ENCODE measurements around the gene ST6GALNAC3.

The ST6GALNAC3 gene

DNA sequence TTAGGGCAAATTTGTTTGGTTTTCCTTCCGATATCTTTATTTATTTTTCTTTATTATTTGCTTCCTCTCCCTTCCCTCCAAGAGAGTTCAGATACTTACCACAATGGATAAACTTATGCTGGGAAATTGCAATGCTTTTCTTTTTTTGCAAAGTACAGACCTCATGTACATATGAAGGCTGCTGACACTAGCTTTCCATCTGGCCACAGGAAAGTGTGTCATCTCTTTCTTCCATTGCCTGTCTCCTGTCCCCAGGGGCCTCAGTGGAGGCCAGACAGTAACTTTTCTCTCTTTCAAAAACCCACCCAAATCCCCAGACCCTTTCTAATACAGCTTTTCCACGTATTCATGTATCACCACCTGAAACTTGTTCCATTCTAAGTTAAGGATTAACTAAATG is 73.9 kb downstream of the ST6GALNAC3 start:
- Histone ChIP-seq H3K4me1 (ENCODE audit: control insufficient read depth, insufficient read depth, low read length) (no peaks in the 10 kb centered on the region), H3K4me3 (ENCODE audit: insufficient read depth, low read depth, low read length) (no peak overlapping the region), H3K9me3 (ENCODE audit: control insufficient read depth, low read length) (no peaks in the 10 kb centered on the region), H3K36me3 (ENCODE audit: control insufficient read depth, insufficient read depth, low read length) (no peaks in the 10 kb centered on the region), H3K27me3 (ENCODE audit: control insufficient read depth, insufficient read depth, low read length, poor library complexity, severe bottlenecking) (no peaks in the 10 kb centered on the region), H3K27ac (ENCODE audit: insufficient read depth, low read depth, low read length, poor library complexity, severe bottlenecking) (no peak overlapping the region)
- 98 to 100% methylated on average over 1 to 2 of the region's 2 CpGs for WGBS, 2 experiments

DNA sequence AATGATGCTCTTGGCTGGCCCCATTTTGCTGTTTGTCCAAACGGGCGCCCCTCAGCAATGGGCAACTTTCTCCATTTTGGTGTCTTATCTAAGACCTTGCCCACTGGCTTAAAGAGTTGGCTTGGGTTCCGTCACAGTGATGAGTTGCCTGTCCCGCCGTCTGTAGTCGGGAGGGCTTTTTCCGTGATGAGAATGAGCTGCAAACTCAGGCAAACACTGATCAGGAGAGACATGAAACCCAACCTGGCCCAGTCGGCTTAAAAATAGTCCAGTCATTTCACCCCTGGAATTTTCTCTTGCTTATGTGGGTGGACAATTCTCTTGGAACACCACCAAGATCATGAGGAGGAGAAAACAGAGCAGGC is 79.3 kb downstream of the ST6GALNAC3 start:
- no peaks in the 10 kb centered on the region for H3K9me3 ChIP-seq (ENCODE audit: control insufficient read depth, low read length)
- H3K27ac ChIP-seq (ENCODE audit: insufficient read depth, low read depth, low read length, poor library complexity, severe bottlenecking), result no peak overlapping the region
- 84 to 87% methylated on average over 8 of the region's 8 CpGs for whole genome bisulfite sequencing, 2 experiments
- H3K36me3 ChIP-seq (ENCODE audit: control insufficient read depth, insufficient read depth, low read length), result no peaks in the 10 kb centered on the region
- H3K4me1 ChIP-seq (ENCODE audit: control insufficient read depth, insufficient read depth, low read length), result no peaks in the 10 kb centered on the region
- no peaks in the 10 kb centered on the region for H3K27me3 ChIP-seq (ENCODE audit: control insufficient read depth, insufficient read depth, low read length, poor library complexity, severe bottlenecking)
- H3K4me3 ChIP-seq (ENCODE audit: insufficient read depth, low read depth, low read length), result no peak overlapping the region

DNA sequence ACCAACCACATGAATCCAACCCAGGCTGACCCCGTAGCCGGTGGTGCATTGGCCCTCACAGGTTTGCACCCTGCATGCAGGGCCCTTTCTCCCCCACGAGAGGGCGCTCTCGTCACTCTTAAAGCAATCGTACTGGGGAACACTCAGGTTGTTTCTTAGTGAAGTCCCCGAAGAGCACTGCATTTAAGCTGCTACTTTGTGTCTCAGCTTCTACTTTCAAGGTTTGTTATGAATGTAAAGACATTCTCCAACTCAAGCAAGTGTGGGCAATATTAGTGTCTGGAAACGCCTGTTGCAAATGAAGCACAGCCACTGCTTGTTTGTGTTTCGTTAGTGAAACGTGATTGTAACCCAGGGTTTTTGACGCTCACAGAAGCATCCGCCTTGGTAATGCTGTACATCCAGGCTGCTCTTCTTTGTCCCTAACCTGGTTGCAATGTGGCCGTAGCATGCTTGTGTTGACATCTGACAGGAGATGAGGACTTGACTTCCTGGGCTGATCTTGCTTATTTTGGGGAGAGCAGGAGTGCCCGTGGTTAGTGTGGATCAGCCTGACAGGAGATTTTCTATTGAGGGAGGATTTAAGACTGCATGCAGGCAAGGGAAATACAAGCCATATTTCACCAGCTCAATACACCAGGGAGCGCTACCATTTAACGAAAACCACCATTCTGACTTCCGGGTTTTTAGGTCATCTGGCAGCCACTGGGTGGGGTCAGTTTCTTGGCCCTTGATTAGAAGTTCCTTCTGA is 79.8 kb downstream of the ST6GALNAC3 start:
- Histone ChIP-seq H3K27ac (ENCODE audit: insufficient read depth, low read depth, low read length, poor library complexity, severe bottlenecking) (peak overlapping the region; percentile 36), H3K4me1 (ENCODE audit: control insufficient read depth, insufficient read depth, low read length) (no peaks in the 10 kb centered on the region), H3K9me3 (ENCODE audit: control insufficient read depth, low read length) (no peaks in the 10 kb centered on the region), H3K4me3 (ENCODE audit: insufficient read depth, low read depth, low read length) (no peak overlapping the region), H3K27me3 (ENCODE audit: control insufficient read depth, insufficient read depth, low read length, poor library complexity, severe bottlenecking) (no peaks in the 10 kb centered on the region), H3K36me3 (ENCODE audit: control insufficient read depth, insufficient read depth, low read length) (no peaks in the 10 kb centered on the region)
- WGBS, 2 experiments, result 46% methylated on average over 17 of the region's 17 CpGs

DNA sequence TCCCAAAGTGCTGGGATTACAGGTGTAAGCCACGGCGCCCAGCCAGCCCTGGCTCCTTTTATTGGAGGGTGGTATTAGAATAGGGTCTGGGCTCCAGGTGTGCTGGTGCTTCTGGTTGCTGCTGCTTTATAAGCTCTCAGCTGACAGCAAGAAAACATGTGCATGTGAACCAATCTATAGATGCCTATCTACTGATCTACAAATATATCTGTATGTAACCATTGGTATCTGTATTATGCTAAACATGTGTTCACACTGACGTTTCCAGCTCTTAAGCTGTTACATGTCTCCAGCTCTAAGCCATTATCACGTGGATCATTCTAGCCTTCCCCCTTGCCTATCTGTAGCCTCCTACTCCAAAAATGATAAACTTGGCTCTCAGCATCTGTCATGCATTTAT is 82.4 kb downstream of the ST6GALNAC3 start:
- H3K36me3 ChIP-seq (ENCODE audit: control insufficient read depth, insufficient read depth, low read length), result no peaks in the 10 kb centered on the region
- no peak overlapping the region for H3K27ac ChIP-seq (ENCODE audit: insufficient read depth, low read depth, low read length, poor library complexity, severe bottlenecking)
- no peaks in the 10 kb centered on the region for H3K4me1 ChIP-seq (ENCODE audit: control insufficient read depth, insufficient read depth, low read length)
- no peaks in the 10 kb centered on the region for H3K9me3 ChIP-seq (ENCODE audit: control insufficient read depth, low read length)
- no peak overlapping the region for H3K4me3 ChIP-seq (ENCODE audit: insufficient read depth, low read depth, low read length)
- 94 to 95% methylated on average over 4 of the region's 4 CpGs for WGBS, 2 experiments
- no peaks in the 10 kb centered on the region for H3K27me3 ChIP-seq (ENCODE audit: control insufficient read depth, insufficient read depth, low read length, poor library complexity, severe bottlenecking)

DNA sequence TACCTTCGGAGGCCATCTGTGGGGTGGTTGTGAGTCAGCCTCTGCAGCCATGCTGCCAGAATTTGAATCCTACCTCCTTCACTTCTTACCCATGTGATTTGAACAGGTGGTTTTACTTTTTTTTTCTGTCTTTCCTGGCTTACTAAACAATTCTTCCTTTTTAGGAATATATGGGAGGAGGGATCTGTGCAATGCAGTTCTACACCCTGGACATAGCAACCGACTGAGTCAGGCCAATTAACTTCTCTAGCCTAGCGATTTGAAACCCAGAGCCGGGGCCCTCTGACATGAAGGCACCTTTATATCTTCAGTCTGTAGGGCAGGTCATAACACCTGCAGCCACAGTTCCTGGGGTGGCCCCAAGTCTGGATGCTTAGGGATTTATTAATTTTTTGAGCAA is 83.6 kb downstream of the ST6GALNAC3 start:
- Histone ChIP-seq H3K36me3 (ENCODE audit: control insufficient read depth, insufficient read depth, low read length) (no peaks in the 10 kb centered on the region), H3K9me3 (ENCODE audit: control insufficient read depth, low read length) (no peaks in the 10 kb centered on the region), H3K4me3 (ENCODE audit: insufficient read depth, low read depth, low read length) (no peak overlapping the region), H3K27me3 (ENCODE audit: control insufficient read depth, insufficient read depth, low read length, poor library complexity, severe bottlenecking) (no peaks in the 10 kb centered on the region), H3K27ac (ENCODE audit: insufficient read depth, low read depth, low read length, poor library complexity, severe bottlenecking) (no peak overlapping the region), H3K4me1 (ENCODE audit: control insufficient read depth, insufficient read depth, low read length) (no peaks in the 10 kb centered on the region)
- WGBS, 2 experiments, result 96 to 100% methylated on average over 3 to 4 of the region's 4 CpGs

DNA sequence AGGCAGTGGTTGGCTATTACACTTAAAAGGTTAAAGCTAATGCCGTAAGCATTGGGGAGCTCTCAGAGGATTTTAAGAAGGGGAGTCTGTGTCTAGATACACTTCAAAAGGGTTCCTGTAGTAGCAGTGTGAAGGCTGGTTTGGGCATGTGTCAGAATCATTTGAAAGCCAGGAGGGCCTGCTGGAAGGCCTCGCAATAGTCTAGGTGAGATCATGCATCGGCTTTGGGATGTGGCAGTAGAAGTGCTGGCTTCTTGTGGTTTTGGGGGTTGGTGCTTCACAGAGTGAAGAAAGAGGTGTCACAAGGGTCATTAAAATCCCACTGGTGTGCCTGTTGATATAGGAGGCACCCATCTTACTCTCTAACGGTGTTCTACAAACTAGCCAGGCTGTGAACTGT is 85.7 kb downstream of the ST6GALNAC3 start:
- H3K4me1 ChIP-seq (ENCODE audit: control insufficient read depth, insufficient read depth, low read length), result no peaks in the 10 kb centered on the region
- no peaks in the 10 kb centered on the region for H3K27me3 ChIP-seq (ENCODE audit: control insufficient read depth, insufficient read depth, low read length, poor library complexity, severe bottlenecking)
- no peaks in the 10 kb centered on the region for H3K36me3 ChIP-seq (ENCODE audit: control insufficient read depth, insufficient read depth, low read length)
- H3K27ac ChIP-seq (ENCODE audit: insufficient read depth, low read depth, low read length, poor library complexity, severe bottlenecking), result no peak overlapping the region
- WGBS, 2 experiments, result 96 to 98% methylated on average over 4 of the region's 4 CpGs
- no peaks in the 10 kb centered on the region for H3K9me3 ChIP-seq (ENCODE audit: control insufficient read depth, low read length)
- no peak overlapping the region for H3K4me3 ChIP-seq (ENCODE audit: insufficient read depth, low read depth, low read length)

DNA sequence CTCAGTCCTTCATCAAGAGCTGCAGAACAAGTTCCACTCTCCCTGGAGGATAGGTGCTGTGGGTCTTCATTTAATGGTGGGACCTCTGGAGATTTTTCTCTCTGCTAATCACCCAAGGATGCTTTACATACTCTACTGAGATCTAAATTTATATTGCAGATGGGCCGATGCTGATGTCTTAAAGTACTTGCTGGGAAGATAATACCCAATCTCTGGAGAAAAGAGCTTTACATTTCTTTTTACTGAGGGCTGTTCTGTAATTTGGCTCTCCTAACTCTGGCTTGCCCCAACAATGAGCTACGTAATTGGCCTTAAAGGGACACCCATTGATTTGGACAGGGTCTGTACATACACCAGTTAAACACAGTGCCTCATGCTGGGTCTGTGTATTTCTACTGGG is 86.9 kb downstream of the ST6GALNAC3 start:
- H3K9me3 ChIP-seq (ENCODE audit: control insufficient read depth, low read length), result no peaks in the 10 kb centered on the region
- no peaks in the 10 kb centered on the region for H3K4me1 ChIP-seq (ENCODE audit: control insufficient read depth, insufficient read depth, low read length)
- H3K27me3 ChIP-seq (ENCODE audit: control insufficient read depth, insufficient read depth, low read length, poor library complexity, severe bottlenecking), result no peaks in the 10 kb centered on the region
- H3K4me3 ChIP-seq (ENCODE audit: insufficient read depth, low read depth, low read length), result no peak overlapping the region
- H3K27ac ChIP-seq (ENCODE audit: insufficient read depth, low read depth, low read length, poor library complexity, severe bottlenecking), result no peak overlapping the region
- H3K36me3 ChIP-seq (ENCODE audit: control insufficient read depth, insufficient read depth, low read length), result no peaks in the 10 kb centered on the region
- 90% methylated on average over 2 of the region's 2 CpGs for WGBS, 2 experiments

DNA sequence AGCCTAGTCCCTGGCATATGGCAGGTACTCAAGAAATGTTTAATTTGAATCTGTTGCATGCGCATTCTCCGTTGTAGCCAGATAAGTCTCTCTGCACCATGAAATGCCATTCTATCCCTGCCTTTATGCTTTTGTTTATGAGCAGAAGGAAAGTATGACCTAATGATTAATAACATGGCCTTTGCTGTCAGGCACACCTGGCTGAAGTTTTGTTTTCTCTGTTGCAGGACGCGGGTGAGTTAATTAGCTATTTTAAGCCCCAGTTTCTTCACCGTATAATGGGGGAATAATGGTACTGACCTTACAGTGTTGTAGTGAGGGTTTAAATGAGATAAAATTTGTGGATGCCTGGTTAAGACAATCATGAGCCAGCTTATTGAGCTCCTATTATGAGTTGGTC is 87.7 kb downstream of the ST6GALNAC3 start:
- 95% methylated on average over 5 of the region's 5 CpGs for WGBS, 2 experiments
- Histone ChIP-seq H3K27me3 (ENCODE audit: control insufficient read depth, insufficient read depth, low read length, poor library complexity, severe bottlenecking) (no peaks in the 10 kb centered on the region), H3K4me3 (ENCODE audit: insufficient read depth, low read depth, low read length) (no peak overlapping the region), H3K27ac (ENCODE audit: insufficient read depth, low read depth, low read length, poor library complexity, severe bottlenecking) (no peak overlapping the region), H3K36me3 (ENCODE audit: control insufficient read depth, insufficient read depth, low read length) (no peaks in the 10 kb centered on the region), H3K9me3 (ENCODE audit: control insufficient read depth, low read length) (no peaks in the 10 kb centered on the region), H3K4me1 (ENCODE audit: control insufficient read depth, insufficient read depth, low read length) (no peaks in the 10 kb centered on the region)

DNA sequence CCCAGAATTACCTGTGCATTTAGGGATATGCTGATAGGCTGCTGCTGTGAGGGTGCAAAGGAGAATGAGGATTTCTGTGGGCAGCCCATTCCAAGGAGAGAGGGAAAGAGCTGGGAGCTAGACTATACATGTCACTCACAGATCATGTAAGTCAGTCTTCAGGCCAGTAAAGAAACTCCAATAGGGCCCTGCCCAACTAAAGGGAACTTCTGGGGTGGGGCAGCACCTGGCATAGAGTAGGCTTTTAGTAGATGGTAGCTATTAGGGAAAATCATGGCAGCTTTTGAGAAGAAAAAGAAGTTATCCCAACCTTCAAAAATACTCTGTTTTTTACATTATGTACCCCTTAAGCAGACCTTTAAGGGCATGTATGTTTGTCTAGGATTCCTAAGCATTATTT is 89.6 kb downstream of the ST6GALNAC3 start:
- Histone ChIP-seq H3K9me3 (ENCODE audit: control insufficient read depth, low read length) (no peaks in the 10 kb centered on the region), H3K27me3 (ENCODE audit: control insufficient read depth, insufficient read depth, low read length, poor library complexity, severe bottlenecking) (no peaks in the 10 kb centered on the region), H3K4me3 (ENCODE audit: insufficient read depth, low read depth, low read length) (no peak overlapping the region), H3K27ac (ENCODE audit: insufficient read depth, low read depth, low read length, poor library complexity, severe bottlenecking) (no peak overlapping the region), H3K36me3 (ENCODE audit: control insufficient read depth, insufficient read depth, low read length) (no peaks in the 10 kb centered on the region), H3K4me1 (ENCODE audit: control insufficient read depth, insufficient read depth, low read length) (no peaks in the 10 kb centered on the region)

DNA sequence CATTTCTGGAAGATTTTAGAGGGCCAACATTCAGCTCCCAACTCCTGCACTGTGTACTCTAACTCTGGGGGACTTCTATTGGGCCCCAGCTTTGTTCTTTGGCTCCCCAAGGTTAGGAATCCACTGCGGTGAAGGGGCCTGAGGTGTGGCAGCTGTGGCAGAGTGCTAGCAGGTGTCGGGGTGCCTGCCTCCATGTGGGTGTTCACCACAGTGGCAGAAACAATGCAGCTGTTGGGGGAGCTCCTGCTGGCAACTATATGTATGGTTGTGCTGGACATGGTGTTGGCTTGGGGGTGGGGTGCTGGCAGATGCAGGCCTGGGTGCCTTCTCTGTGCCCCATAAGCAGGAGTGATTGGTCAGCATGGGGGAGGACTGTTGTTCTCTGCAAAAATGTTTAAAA is 95.5 kb downstream of the ST6GALNAC3 start:
- Histone ChIP-seq H3K4me3 (ENCODE audit: insufficient read depth, low read depth, low read length) (no peak overlapping the region), H3K4me1 (ENCODE audit: control insufficient read depth, insufficient read depth, low read length) (no peaks in the 10 kb centered on the region), H3K9me3 (ENCODE audit: control insufficient read depth, low read length) (no peaks in the 10 kb centered on the region), H3K27ac (ENCODE audit: insufficient read depth, low read depth, low read length, poor library complexity, severe bottlenecking) (no peak overlapping the region), H3K27me3 (ENCODE audit: control insufficient read depth, insufficient read depth, low read length, poor library complexity, severe bottlenecking) (no peaks in the 10 kb centered on the region), H3K36me3 (ENCODE audit: control insufficient read depth, insufficient read depth, low read length) (no peaks in the 10 kb centered on the region)
- WGBS, 2 experiments, result 96 to 97% methylated on average over 2 of the region's 2 CpGs

DNA sequence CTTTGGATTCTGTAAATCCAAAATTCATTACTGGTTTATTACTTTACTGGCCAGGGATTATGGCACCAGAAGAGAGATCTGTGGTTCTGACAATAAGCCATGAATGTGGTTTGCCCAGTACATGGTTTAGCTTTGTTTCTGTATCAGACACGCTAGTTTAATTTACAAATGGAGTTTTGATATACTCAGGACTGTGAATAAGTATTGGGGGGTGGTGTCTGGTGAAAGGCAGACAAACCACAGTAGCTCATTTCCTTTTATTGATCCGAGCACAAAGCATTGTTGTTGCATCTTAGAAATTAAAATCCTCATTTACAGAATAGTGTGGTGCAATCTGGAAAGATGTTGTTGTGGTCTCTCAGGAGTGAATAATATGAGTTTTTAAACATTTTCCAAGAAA is 96.0 kb downstream of the ST6GALNAC3 start:
- Histone ChIP-seq H3K27me3 (ENCODE audit: control insufficient read depth, insufficient read depth, low read length, poor library complexity, severe bottlenecking) (no peaks in the 10 kb centered on the region), H3K27ac (ENCODE audit: insufficient read depth, low read depth, low read length, poor library complexity, severe bottlenecking) (no peak overlapping the region), H3K36me3 (ENCODE audit: control insufficient read depth, insufficient read depth, low read length) (no peaks in the 10 kb centered on the region), H3K4me3 (ENCODE audit: insufficient read depth, low read depth, low read length) (no peak overlapping the region), H3K4me1 (ENCODE audit: control insufficient read depth, insufficient read depth, low read length) (no peaks in the 10 kb centered on the region), H3K9me3 (ENCODE audit: control insufficient read depth, low read length) (no peaks in the 10 kb centered on the region)
- WGBS, 2 experiments, result 95 to 99% methylated on average over 2 of the region's 2 CpGs

Measured in ectodermal cell (in vitro differentiated cells).